ENCODE results near the gene RAB40B. TPM values are rescaled to one million over a fixed set of nuclear protein-coding genes. Genes with fewer than 3 reads are reported as not detected.

RAB40B gene
- total RNA-seq, 1 experiment from 2014 or later: 3.2 TPM

DNA sequence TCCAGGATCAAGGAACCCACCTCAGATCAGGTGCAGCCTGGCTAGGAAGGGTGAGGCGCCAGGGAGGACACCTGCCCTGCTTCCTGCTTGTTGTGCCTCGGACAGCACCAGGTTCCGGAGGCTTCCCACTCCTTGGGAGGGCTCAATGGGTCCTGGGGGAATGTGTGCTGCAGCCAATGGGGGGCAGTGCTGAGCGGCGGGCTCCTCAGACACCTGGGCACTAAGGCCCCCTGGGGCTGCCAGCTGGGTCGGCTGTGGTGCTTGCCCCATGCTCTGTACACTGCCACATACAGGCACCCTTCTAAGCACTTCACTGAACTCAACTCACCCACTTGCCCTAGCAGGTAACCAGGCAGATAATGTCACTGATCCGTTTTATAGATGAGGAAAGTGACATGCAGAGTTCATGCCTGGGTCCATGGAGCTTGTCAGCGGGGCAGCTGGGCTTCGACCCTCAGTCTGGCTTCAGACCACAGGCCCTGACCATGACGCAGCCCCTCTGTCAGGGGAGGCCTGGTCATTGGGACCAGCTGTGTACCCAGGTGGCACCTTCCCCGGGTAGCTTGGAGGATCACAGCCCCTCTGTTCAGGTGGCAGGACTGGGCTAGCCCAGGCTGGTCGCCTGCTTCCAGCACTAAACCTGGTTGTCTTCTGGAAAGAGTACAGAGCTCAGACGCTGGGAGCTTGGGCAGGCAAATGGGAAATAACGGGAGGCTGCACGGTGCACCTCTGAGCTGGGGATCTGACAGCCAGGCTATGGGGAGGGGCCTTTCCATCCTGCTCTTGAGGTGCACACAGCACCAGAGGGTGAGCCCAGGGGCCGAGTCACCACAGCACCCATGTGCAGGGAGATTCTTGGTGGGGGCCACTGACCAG is 45.1 kb upstream of the RAB40B start:
- H3K4me1 ChIP-seq (ENCODE audit: insufficient read depth, low read length, poor library complexity, severe bottlenecking): no peaks in the 10 kb centered on the region
- H3K36me3 ChIP-seq (ENCODE audit: insufficient read depth, low read length, poor library complexity, severe bottlenecking): peaks cover 16% of the 10 kb centered on the region
- intact Hi-C loops (cut with micrococcal nuclease; ENCODE audit: unreplicated experiment): no loop called here
- ChIA-PET CTCF (no interaction called here), POLR2A (ENCODE audit: low non-redundant PET) (no interaction called here)
- no TSS peak for BruUV-seq (replicated peaks)
- H3K27ac ChIP-seq (ENCODE audit: low read depth, low read length, poor library complexity, severe bottlenecking): no peak overlapping the region
- H3K27me3 ChIP-seq (replicated peaks; ENCODE audit: insufficient read depth, low read depth, low read length, poor library complexity): no peaks in the 10 kb centered on the region
- no peak for TF ChIP-seq EZH2 (IDR thresholded peaks at IDR 0.05; ENCODE audit: borderline replicate concordance, low read depth, low read length, poor library complexity, severe bottlenecking)
- TF ChIP-seq, protein P1, sequence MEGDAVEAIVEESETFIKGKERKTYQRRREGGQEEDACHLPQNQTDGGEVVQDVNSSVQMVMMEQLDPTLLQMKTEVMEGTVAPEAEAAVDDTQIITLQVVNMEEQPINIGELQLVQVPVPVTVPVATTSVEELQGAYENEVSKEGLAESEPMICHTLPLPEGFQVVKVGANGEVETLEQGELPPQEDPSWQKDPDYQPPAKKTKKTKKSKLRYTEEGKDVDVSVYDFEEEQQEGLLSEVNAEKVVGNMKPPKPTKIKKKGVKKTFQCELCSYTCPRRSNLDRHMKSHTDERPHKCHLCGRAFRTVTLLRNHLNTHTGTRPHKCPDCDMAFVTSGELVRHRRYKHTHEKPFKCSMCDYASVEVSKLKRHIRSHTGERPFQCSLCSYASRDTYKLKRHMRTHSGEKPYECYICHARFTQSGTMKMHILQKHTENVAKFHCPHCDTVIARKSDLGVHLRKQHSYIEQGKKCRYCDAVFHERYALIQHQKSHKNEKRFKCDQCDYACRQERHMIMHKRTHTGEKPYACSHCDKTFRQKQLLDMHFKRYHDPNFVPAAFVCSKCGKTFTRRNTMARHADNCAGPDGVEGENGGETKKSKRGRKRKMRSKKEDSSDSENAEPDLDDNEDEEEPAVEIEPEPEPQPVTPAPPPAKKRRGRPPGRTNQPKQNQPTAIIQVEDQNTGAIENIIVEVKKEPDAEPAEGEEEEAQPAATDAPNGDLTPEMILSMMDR (conservative IDR thresholded peaks at IDR 0.05; ENCODE audit: low read depth, low read length): no peak
- no peak for DNase-seq (ENCODE audit: low spot score)
- H3K9me3 ChIP-seq (ENCODE audit: low read depth, low read length, poor library complexity, severe bottlenecking): peaks cover 16% of the 10 kb centered on the region
- H3K4me3 ChIP-seq (ENCODE audit: low read depth, low read length, poor library complexity, severe bottlenecking): no peak overlapping the region

DNA sequence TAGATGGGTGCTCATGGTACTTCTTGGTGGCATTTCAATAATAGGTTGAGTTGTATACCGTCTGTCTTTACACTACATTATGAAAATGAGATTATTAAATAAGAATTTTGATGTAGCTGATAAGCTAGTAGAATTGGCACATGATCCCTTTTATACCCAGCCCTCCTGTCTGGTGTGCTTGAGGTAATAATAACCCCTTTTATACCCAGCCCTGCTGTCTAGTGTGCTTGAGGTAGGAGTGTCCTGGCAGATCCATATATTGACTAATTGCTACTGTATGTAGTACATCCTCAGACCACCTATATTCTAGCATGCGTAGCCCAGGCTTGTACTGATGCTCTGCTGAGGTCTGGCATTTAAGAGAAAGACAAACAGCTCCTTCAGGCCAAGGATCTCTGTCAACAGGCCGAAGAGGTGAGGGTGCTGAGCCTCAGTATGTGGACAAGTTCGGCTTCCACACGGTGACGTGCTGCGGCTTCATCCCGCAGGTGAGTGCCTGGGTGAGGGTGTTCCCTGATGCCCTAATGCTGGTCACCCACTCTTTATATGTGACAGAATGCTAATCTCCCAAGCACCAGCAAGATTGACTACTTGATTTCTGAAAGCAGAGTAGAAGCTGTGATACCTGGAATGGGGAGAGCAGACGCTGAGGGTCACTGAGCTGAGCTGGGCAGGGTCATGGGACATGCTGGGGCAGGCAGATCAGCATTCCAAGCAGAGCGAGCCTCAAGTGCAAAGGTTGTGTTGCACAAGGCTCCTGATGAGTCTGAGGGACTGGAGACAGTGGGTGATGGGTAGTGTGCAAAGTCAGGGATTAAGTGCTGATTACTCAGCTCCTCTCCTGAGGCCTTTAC is 42.6 kb upstream of the RAB40B start:
- intact Hi-C loops (cut with micrococcal nuclease; ENCODE audit: unreplicated experiment): no loop called here
- H3K27me3 ChIP-seq (replicated peaks; ENCODE audit: insufficient read depth, low read depth, low read length, poor library complexity): no peaks in the 10 kb centered on the region
- peaks cover 16% of the 10 kb centered on the region for H3K36me3 ChIP-seq (ENCODE audit: insufficient read depth, low read length, poor library complexity, severe bottlenecking)
- no peaks in the 10 kb centered on the region for H3K4me1 ChIP-seq (ENCODE audit: insufficient read depth, low read length, poor library complexity, severe bottlenecking)
- ChIA-PET CTCF (no interaction called here), POLR2A (ENCODE audit: low non-redundant PET) (no interaction called here)
- no peak for DNase-seq (ENCODE audit: low spot score)
- no peak overlapping the region for H3K27ac ChIP-seq (ENCODE audit: low read depth, low read length, poor library complexity, severe bottlenecking)
- no TSS peak for BruUV-seq (replicated peaks)
- TF ChIP-seq, protein P1 (conservative IDR thresholded peaks at IDR 0.05; ENCODE audit: low read depth, low read length): no peak
- TF ChIP-seq EZH2 (IDR thresholded peaks at IDR 0.05; ENCODE audit: borderline replicate concordance, low read depth, low read length, poor library complexity, severe bottlenecking): no peak
- H3K4me3 ChIP-seq (ENCODE audit: low read depth, low read length, poor library complexity, severe bottlenecking): no peak overlapping the region
- H3K9me3 ChIP-seq (ENCODE audit: low read depth, low read length, poor library complexity, severe bottlenecking): peaks cover 16% of the 10 kb centered on the region

DNA sequence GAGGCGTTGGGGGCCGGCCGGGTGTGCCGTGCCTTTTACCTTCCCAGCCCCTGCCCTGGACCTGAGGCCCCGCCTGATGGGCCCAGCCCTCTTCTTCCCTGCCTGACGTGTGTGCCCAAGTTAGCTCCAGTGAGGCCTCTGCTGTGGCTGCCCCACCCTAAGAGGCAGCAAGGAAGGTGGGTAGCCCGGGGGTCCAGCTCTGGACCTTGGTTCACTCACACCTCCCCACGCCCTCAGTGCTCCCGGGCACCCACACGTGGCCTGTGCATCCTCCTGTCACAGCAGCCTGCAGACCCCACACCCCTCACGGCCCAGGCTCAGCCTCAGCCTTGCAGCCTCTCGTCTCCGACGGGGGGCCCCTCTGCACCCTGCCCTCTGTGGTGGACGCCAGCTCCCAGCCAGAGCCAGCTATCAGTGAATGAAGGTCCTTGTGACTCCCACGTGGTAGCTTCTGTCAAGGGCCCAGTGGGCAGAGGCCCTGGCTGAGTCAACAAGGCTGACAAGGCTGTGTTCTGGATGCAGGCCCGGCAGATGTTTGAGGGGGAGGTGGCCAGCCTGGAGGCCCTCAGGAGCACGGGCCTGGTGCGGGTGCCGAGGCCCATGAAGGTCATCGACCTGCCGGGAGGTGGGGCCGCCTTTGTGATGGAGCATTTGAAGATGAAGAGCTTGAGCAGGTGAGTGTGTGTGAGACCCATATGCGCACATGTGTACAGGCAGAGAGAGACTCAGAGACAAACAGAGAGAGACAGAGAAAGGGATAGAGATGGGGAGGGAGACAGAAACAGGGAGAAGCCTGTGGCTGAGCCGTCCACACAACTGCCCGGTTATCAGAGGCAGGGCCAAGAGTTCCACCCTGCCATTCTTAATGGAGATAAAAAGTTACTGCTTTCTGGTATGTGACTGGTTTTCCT is 39.7 kb upstream of the RAB40B start:
- H3K36me3 ChIP-seq (ENCODE audit: insufficient read depth, low read length, poor library complexity, severe bottlenecking): peaks cover 20% of the 10 kb centered on the region
- BruUV-seq (replicated peaks): no TSS peak
- no peak for TF ChIP-seq EZH2 (IDR thresholded peaks at IDR 0.05; ENCODE audit: borderline replicate concordance, low read depth, low read length, poor library complexity, severe bottlenecking)
- TF ChIP-seq, protein P1 (conservative IDR thresholded peaks at IDR 0.05; ENCODE audit: low read depth, low read length): no peak
- intact Hi-C loops (cut with micrococcal nuclease; ENCODE audit: unreplicated experiment): no loop called here
- H3K9me3 ChIP-seq (ENCODE audit: low read depth, low read length, poor library complexity, severe bottlenecking): peaks cover 26% of the 10 kb centered on the region
- no peak overlapping the region for H3K4me3 ChIP-seq (ENCODE audit: low read depth, low read length, poor library complexity, severe bottlenecking)
- no peak for DNase-seq (ENCODE audit: low spot score)
- no peaks in the 10 kb centered on the region for H3K4me1 ChIP-seq (ENCODE audit: insufficient read depth, low read length, poor library complexity, severe bottlenecking)
- ChIA-PET POLR2A (ENCODE audit: low non-redundant PET) (no interaction called here), CTCF (no interaction called here)
- H3K27ac ChIP-seq (ENCODE audit: low read depth, low read length, poor library complexity, severe bottlenecking): no peak overlapping the region
- no peaks in the 10 kb centered on the region for H3K27me3 ChIP-seq (replicated peaks; ENCODE audit: insufficient read depth, low read depth, low read length, poor library complexity)
